Measurements from ENCODE around the gene OSBPL3. TPM values are rescaled to one million over a fixed set of nuclear protein-coding genes. Genes with fewer than 3 reads are reported as not detected.

Gene OSBPL3
- total RNA-seq, 1 donor: 9.3 TPM

DNA sequence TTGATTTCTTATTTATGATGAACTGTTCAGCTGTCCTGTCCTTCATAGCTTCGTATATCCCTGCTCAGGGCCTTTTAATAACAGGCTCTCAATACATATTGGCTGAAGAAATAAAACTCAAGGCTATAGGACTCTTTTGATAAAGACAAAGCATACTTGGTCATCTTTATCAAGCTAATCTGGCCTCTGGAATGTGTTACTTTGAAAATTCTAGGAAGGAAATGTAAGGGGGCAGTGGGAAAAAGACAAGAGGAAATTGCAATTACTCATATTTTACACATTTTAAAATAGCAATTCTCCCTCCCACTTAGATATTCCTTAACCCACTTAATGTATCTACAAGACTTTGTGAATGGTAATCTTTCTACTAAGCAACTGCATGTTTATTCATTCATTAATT lies 94.3 kb downstream of the OSBPL3 start:
- Histone ChIP-seq H3K4me1 (ENCODE audit: insufficient read depth, low read length) (peaks cover 3% of the 10 kb centered on the region), H3K4me3 (ENCODE audit: low read length) (no peak overlapping the region), H3K27me3 (ENCODE audit: insufficient read depth, low read length) (no peaks in the 10 kb centered on the region), H3K9me3 (ENCODE audit: low read depth, low read length) (no peaks in the 10 kb centered on the region)

DNA sequence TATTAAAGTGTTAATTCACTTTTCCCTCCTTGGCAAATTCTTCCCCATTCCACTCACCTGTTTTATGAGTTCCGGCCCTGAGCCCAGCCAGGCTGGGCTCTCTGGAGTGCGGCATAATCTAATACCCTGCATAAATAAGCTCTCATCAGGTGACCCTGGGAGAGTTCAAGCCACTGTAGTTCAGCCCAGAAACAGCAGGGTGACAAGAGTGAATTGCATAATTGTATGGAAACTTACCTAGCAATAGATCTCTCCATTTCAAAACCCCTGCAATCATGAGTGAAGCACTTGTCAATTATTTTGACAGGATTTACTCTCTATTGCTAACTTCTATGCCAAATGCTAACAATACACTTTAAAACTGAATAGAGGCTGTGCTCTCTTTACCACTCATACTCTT lies 94.7 kb downstream of the OSBPL3 start:
- Histone ChIP-seq H3K9me3 (ENCODE audit: low read depth, low read length) (no peaks in the 10 kb centered on the region), H3K4me3 (ENCODE audit: low read length) (no peak overlapping the region), H3K27me3 (ENCODE audit: insufficient read depth, low read length) (no peaks in the 10 kb centered on the region), H3K4me1 (ENCODE audit: insufficient read depth, low read length) (peaks cover 3% of the 10 kb centered on the region)

DNA sequence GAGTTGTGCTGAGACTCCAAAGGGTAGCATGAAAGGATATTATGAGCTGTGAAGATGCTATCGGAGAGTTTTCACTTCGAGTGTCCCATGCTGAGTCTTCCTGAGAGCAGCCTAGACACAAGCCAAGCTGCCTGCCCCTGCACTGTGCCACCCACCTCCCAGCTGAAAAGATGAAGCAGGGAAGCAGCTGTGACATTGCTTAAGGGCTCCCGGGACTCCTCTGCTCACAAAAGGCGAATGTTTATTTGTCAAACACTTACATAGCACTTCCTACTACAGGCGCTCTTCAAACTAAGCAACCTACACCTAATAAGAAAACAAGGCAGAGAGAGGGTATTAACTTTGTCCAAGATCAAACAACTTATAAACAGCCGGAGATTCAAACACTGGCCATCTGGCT lies 95.6 kb downstream of the OSBPL3 start:
- Histone ChIP-seq H3K4me1 (ENCODE audit: insufficient read depth, low read length) (peaks cover 3% of the 10 kb centered on the region), H3K27me3 (ENCODE audit: insufficient read depth, low read length) (no peaks in the 10 kb centered on the region), H3K4me3 (ENCODE audit: low read length) (no peak overlapping the region), H3K9me3 (ENCODE audit: low read depth, low read length) (no peaks in the 10 kb centered on the region)

DNA sequence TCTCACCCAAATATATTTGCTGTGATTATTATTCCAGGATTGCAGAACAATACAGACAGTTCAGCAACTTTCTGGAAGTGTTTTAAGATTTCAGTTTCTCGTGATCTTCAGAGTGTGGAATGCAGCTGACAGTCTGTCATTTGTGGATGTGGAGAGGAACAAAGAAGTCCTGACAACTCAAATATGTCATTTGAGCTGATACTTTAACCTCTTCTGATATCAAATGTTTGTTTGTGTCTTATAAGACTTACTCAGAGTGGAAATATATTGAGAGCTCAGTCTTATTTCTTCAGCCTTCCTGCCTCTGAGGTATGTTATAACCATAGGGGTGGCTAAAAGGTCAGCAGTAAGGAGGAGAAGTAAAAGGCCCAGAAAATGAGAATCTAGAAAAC lies 96.4 kb downstream of the OSBPL3 start:
- Histone ChIP-seq H3K9me3 (ENCODE audit: low read depth, low read length) (no peaks in the 10 kb centered on the region), H3K4me3 (ENCODE audit: low read length) (no peak overlapping the region)

DNA sequence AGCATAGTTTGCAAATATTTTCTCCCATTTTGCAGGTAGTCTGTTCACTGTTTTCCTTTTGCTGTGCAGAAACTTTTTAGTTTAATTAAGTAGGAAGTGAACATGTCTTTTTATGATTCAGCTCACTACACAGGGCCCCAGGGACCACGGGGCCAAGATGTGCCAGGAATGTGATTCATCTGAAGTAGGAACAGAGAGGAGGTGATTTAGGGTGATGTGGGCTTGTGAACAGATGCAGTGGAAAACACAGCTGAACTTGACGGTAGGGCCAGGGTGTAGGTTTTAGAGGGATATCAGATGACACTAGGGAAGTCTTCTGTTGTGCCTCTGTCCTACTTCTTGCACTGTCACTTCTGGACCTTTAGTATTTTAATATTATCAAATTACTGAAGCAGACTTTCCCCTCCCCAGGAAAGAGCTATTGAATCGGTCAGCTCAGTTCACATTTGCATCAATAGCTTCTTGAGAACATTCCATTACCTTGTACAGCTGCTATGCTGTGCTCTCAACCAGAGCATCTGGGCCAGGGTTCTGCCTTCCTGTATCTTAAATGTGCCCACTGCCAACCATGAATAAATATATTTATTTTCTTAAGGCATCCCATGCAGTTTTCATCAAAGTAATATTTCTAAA lies 96.9 kb downstream of the OSBPL3 start:
- Histone ChIP-seq H3K4me3 (ENCODE audit: low read length) (no peak overlapping the region), H3K9me3 (ENCODE audit: low read depth, low read length) (no peaks in the 10 kb centered on the region), H3K27me3 (ENCODE audit: insufficient read depth, low read length) (no peaks in the 10 kb centered on the region), H3K4me1 (ENCODE audit: insufficient read depth, low read length) (peaks cover 8% of the 10 kb centered on the region)

More for the DNA sequence above, 96.4 kb downstream of the OSBPL3 start:
- no peaks in the 10 kb centered on the region for H3K27me3 ChIP-seq (ENCODE audit: insufficient read depth, low read length)
- H3K4me1 ChIP-seq (ENCODE audit: insufficient read depth, low read length): peaks cover 5% of the 10 kb centered on the region

DNA sequence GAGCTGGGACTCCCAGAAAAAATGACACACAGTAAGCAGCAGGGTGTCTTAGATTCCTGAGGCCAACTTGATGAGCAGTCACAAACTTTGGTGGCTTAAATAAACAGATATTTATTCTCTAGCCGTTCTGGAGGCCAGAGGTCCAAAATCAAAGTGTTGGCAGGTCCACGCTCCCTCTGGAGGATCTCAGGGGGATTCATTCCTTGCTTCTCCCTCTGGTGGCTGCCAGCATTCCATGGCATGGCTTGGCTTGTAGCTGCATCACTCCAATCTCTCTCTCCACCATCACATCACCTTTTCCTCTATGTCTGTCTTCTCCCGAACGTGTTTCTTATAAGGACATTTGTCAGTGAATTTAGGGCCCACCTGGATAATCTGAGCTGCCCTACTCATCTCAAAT lies 98.4 kb downstream of the OSBPL3 start:
- H3K4me3 ChIP-seq (ENCODE audit: low read length): no peak overlapping the region
- H3K9me3 ChIP-seq (ENCODE audit: low read depth, low read length): no peaks in the 10 kb centered on the region
- H3K27me3 ChIP-seq (ENCODE audit: insufficient read depth, low read length): no peaks in the 10 kb centered on the region
- peaks cover 18% of the 10 kb centered on the region for H3K4me1 ChIP-seq (ENCODE audit: insufficient read depth, low read length)

DNA sequence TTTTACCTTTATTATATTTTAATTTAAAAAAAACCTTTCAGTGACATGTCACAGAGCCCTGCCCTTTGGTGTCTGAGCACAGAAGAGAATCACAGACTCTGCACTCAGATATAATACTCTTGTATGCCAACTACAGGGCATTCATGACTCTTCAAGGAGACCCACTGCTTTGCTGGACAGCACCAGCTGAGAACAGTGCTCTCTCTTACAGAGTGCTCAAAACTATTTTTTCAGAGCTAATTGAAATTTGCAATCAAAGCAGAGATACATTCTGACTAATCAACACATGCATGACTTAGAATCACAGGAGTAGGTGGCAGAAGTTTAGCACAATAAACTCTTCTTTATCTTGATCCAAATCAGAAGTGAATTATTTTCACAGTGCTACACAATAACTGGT lies 99.1 kb downstream of the OSBPL3 start:
- H3K9me3 ChIP-seq (ENCODE audit: low read depth, low read length): no peaks in the 10 kb centered on the region
- no peaks in the 10 kb centered on the region for H3K27me3 ChIP-seq (ENCODE audit: insufficient read depth, low read length)
- H3K4me1 ChIP-seq (ENCODE audit: insufficient read depth, low read length): peaks cover 18% of the 10 kb centered on the region
- no peak overlapping the region for H3K4me3 ChIP-seq (ENCODE audit: low read length)

DNA sequence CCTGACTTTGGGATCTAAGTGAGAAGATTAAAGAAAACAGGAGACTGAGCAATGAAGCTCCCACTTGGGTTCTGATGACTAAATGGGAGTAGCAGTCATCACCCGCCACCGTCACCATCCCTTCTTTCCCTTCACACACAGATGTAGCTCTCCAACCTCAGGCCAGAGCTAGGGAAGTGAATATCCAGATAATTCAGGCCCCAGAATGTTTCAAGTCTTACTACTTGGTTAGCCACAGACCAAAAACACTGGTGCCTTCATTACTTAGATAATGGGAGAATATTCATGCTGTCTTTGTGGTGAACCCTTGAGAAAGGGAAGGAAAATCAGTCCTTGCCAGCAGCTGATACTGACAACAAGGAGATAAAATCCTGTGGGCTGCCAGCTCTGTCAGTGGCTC lies 100.7 kb downstream of the OSBPL3 start:
- H3K27me3 ChIP-seq (ENCODE audit: insufficient read depth, low read length): no peaks in the 10 kb centered on the region
- H3K4me3 ChIP-seq (ENCODE audit: low read length): no peak overlapping the region
- peaks cover 18% of the 10 kb centered on the region for H3K4me1 ChIP-seq (ENCODE audit: insufficient read depth, low read length)
- H3K9me3 ChIP-seq (ENCODE audit: low read depth, low read length): no peaks in the 10 kb centered on the region

DNA sequence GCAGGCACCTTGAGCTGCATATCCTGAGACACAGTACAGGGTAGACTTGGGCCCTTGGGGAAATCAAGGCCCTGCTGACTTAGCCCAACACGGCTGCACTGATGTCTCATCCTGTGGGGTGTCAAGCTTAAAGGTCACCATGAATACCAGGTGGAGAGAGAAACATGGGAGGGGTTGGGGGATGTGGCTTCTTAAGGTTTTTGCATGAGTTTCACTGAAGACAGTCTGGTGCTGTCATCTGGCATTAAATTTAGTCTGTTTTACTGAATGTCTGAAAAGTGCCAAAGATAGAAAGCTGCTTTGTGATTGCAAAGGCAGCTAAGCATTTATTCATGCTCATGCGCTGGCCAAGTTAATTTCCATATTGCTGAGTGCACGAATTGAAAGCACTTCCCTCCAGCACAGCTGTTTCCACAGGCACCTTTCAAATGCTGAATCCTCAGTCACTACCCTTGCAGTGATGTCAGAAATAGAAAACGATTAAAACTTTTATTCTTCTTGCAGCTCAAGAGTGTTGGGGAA lies 102.1 kb downstream of the OSBPL3 start:
- Histone ChIP-seq H3K27me3 (ENCODE audit: insufficient read depth, low read length) (no peaks in the 10 kb centered on the region), H3K4me3 (ENCODE audit: low read length) (no peak overlapping the region), H3K4me1 (ENCODE audit: insufficient read depth, low read length) (peaks cover 15% of the 10 kb centered on the region), H3K9me3 (ENCODE audit: low read depth, low read length) (no peaks in the 10 kb centered on the region)

DNA sequence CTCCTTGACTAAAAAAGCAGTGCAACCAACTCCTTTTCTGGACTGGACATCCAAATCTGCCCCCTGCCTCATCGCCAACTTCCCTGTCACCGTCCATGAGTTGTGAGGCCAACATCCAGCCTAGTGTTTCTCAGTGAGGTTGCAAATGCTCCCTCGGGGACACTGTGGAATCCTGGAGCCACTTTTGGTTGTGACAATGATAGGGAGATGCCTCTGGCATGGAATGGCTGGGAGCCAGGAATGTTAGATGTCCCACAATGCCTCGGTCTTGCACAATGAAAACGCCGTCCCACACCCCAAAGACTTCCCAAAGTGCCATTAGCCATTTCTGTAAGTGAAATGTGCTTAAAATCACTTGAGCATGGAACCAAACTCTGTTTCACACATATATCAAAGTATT lies 105.2 kb downstream of the OSBPL3 start:
- no peaks in the 10 kb centered on the region for H3K9me3 ChIP-seq (ENCODE audit: low read depth, low read length)
- no peak overlapping the region for H3K4me3 ChIP-seq (ENCODE audit: low read length)
- H3K4me1 ChIP-seq (ENCODE audit: insufficient read depth, low read length): peaks cover 15% of the 10 kb centered on the region
- no peaks in the 10 kb centered on the region for H3K27me3 ChIP-seq (ENCODE audit: insufficient read depth, low read length)

DNA sequence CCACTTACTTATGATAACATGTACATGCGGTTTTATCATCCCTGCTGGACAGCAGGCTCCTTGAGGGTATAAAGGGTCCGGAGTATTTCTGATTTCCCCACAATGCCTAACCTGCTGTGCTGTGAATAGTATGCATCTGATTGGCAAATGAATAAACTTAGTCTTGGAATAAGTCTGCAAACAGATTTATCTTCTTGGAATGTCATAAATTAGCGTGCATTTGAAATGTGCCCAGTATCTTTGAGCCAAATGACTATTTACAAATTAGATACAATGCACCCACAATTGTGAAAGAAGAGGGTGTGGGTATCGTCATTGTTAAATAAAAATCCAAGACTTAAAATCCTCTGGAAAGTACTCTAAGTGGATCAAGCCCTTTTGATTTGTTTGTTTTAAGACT lies 106.0 kb downstream of the OSBPL3 start:
- no peaks in the 10 kb centered on the region for H3K9me3 ChIP-seq (ENCODE audit: low read depth, low read length)

DNA sequence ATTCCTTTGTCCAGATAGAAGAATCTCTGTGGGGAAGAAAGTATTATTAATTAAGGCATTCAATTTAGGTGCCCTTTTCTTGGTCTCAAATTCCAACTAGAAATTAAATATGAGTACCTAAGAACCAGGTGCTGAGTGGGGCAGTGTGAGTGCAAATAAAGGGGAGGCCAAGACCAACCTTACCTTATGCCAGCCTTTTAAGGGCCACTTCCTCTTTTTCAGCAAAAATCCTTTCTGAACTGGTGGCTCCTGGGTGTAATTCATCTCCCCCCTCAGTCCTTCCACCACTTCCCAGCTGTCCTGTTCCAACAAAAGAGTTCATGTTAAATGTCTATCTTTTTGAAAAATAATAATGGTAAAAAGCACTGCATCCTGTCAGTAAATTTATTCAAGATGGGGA lies 108.2 kb downstream of the OSBPL3 start:
- no peaks in the 10 kb centered on the region for H3K4me1 ChIP-seq (ENCODE audit: insufficient read depth, low read length)
- H3K27me3 ChIP-seq (ENCODE audit: insufficient read depth, low read length): no peaks in the 10 kb centered on the region
- H3K9me3 ChIP-seq (ENCODE audit: low read depth, low read length): no peaks in the 10 kb centered on the region
- H3K4me3 ChIP-seq (ENCODE audit: low read length): no peak overlapping the region

More for the DNA sequence above, 106.0 kb downstream of the OSBPL3 start:
- Histone ChIP-seq H3K27me3 (ENCODE audit: insufficient read depth, low read length) (no peaks in the 10 kb centered on the region), H3K4me1 (ENCODE audit: insufficient read depth, low read length) (peaks cover 15% of the 10 kb centered on the region), H3K4me3 (ENCODE audit: low read length) (no peak overlapping the region)

DNA sequence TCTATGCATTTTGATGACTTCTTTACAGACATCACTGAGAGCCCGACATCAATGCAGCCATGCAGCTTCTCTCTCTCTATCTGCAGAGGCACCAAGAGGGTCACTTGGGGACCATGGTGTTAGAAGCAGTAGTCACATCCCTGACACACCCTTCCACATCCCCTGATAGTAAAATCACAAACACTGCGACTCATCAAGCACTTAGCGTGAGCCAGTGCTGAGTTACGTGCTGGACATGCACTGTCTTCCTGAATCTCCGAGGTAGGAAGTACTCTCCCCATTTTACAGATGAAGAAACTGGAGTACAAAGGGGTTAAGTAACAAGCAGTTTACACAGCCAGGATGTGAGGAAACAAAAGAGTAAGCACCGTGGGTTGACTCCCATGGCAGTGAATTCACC lies 109.2 kb downstream of the OSBPL3 start:
- H3K9me3 ChIP-seq (ENCODE audit: low read depth, low read length): no peaks in the 10 kb centered on the region
- H3K27me3 ChIP-seq (ENCODE audit: insufficient read depth, low read length): no peaks in the 10 kb centered on the region
- H3K4me1 ChIP-seq (ENCODE audit: insufficient read depth, low read length): no peaks in the 10 kb centered on the region
- no peak overlapping the region for H3K4me3 ChIP-seq (ENCODE audit: low read length)

DNA sequence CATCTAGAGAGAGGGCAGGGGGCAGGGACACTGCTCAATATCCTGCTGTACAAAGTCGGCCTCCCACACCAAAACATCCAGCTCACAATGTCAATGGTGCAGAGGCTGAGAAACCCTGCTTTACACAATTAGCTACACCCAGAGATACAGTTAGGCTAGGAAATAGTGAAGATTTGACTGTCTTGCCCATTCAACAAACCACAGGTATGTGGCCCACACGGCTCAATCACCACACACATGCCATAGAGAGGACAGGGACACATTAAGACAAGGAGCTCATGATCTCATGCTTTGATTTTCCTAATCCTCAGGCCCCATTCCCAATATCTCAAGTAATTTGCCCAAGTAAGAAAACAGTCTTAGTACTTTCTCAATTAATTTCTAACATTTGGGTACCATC lies 110.4 kb downstream of the OSBPL3 start:
- H3K4me1 ChIP-seq (ENCODE audit: insufficient read depth, low read length): no peaks in the 10 kb centered on the region
- H3K9me3 ChIP-seq (ENCODE audit: low read depth, low read length): no peaks in the 10 kb centered on the region
- H3K4me3 ChIP-seq (ENCODE audit: low read length): no peak overlapping the region
- H3K27me3 ChIP-seq (ENCODE audit: insufficient read depth, low read length): no peaks in the 10 kb centered on the region

DNA sequence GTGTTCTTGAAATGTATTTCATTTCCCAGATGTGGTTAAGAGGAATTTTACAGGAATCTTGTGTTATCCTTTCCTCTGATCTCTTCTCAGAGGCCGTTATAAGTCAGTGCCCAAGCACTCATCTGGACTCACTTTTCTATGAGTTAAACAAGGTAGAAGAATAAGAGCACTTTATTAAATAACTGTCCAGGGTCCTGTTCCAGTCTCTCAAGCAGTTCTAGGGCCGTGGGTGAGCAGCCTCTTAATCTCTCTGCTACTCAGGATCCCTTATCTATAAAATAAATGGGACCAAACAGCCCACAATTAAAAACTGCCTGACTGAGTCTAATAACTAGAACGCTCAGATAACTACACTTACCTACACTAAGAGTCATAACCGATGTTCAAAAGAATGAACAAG lies 111.2 kb downstream of the OSBPL3 start:
- no peaks in the 10 kb centered on the region for H3K9me3 ChIP-seq (ENCODE audit: low read depth, low read length)
- no peaks in the 10 kb centered on the region for H3K27me3 ChIP-seq (ENCODE audit: insufficient read depth, low read length)
- no peak overlapping the region for H3K4me3 ChIP-seq (ENCODE audit: low read length)
- H3K4me1 ChIP-seq (ENCODE audit: insufficient read depth, low read length): no peaks in the 10 kb centered on the region

DNA sequence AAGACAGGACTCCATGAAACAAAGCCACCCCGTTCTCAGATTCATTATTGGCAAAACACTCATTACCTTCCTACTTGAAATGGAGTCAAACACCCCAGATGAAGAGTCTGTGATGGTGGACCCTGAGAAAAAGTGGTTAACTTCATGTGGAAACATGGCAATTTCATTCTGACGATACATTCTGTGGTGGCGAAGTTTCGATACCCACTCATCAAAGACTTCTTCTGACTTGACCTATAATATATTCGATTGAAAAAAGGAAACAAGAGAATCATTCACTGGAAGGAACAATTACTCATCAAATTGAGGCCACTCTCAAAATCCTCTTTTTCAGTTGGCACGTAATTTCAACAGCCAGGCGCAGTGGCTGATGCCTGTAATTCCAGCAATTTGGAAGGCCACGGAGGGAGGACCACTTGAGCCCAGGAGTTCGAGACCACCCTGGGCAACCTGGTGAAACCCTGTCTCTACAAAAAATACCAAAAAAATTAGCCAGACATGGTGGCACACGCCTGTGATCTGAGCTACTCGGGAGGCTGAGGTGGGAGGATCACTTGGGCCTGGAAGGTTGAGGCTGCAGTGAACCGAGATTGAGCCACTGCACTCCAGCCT lies 113.9 kb downstream of the OSBPL3 start:
- Histone ChIP-seq H3K9me3 (ENCODE audit: low read depth, low read length) (no peaks in the 10 kb centered on the region), H3K4me3 (ENCODE audit: low read length) (no peak overlapping the region), H3K4me1 (ENCODE audit: insufficient read depth, low read length) (peaks cover 4% of the 10 kb centered on the region), H3K27me3 (ENCODE audit: insufficient read depth, low read length) (no peaks in the 10 kb centered on the region)
